Measurements from ENCODE around the gene FZR1.

Gene FZR1

DNA sequence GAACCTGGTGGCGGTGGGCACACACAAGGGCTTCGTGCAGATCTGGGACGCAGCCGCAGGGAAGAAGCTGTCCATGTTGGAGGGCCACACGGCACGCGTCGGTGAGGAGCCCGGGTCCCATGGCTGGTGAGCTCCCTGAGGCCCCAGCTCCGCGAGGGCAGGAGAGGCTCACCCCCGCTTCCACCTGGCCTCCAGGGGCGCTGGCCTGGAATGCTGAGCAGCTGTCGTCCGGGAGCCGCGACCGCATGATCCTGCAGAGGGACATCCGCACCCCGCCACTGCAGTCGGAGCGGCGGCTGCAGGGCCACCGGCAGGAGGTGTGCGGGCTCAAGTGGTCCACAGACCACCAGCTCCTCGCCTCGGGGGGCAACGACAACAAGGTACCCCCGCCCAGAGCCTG is 25.6 kb downstream of the FZR1 start:
- DNase-seq (ENCODE audit: low spot score): no peak

DNA sequence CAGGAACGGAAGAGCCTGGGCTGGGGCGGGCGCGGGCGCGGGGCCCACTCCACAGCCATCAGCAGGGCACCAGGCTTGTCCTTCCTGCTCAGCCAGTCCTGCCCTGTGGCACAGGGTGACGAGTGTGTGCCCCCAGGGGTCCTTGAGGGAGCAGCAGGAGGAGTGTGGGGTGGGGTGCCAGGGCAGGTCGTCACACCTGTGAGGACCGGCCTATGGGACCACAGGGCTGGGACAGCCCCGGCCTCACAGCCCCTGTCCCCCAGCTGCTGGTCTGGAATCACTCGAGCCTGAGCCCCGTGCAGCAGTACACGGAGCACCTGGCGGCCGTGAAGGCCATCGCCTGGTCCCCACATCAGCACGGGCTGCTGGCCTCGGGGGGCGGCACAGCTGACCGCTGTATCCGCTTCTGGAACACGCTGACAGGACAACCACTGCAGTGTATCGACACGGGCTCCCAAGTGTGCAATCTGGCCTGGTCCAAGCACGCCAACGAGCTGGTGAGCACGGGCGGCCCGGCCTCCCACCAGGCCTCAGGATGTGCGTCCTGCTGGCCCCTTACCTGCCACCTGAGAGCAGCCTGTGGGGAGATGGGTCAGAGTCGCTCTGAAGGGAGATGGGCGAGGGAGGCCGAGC is 26.2 kb downstream of the FZR1 start:
- no peak for DNase-seq (ENCODE audit: low spot score)

DNA sequence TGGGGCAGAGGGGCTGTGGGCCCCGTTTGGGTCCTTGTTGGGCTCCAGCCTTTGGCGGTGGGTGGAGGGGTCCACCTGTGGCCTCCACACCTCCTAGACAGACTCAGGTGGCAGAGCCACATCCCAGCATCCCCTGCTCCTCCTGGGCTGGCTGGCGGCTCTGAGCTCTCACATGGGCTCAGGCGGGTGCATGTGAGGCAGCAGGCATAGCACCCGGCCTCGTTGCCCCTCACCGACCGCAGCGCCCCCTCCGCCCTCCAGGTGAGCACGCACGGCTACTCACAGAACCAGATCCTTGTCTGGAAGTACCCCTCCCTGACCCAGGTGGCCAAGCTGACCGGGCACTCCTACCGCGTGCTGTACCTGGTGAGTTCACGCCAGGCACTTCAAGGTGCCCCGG is 26.9 kb downstream of the FZR1 start:
- no peak for DNase-seq (ENCODE audit: low spot score)

DNA sequence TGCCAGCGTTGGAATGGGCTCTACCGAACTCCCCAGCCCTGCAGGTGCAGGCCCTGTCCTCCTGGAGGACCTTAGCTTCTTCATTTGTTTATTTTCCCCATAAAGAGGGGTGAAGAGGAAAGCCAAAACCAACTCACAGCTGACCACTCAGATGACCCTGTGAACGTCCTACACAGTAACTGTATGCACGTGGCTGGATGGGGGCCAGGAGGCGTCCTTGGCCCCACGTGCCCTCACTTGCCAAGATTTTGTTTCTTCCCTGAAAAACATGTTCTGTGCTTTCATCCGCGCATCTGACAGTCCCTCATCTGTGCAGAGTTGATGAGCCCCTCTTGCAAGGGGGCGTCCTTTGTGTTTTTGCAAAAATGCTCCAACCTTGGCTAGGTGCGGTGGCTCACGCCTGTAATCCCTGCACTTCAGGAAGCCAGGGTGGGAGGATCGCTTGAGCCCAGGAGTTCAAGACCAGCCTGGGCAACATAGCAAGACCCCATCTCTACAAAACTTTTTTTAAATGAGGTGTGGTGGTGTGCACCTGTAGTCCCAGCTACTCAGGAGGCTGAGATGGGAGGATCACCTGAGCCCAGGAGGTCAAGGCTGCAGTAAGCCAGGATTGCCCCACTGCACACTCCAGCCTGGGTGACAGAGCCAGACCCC is 27.6 kb downstream of the FZR1 start:
- DNase-seq (ENCODE audit: low spot score): no peak

DNA sequence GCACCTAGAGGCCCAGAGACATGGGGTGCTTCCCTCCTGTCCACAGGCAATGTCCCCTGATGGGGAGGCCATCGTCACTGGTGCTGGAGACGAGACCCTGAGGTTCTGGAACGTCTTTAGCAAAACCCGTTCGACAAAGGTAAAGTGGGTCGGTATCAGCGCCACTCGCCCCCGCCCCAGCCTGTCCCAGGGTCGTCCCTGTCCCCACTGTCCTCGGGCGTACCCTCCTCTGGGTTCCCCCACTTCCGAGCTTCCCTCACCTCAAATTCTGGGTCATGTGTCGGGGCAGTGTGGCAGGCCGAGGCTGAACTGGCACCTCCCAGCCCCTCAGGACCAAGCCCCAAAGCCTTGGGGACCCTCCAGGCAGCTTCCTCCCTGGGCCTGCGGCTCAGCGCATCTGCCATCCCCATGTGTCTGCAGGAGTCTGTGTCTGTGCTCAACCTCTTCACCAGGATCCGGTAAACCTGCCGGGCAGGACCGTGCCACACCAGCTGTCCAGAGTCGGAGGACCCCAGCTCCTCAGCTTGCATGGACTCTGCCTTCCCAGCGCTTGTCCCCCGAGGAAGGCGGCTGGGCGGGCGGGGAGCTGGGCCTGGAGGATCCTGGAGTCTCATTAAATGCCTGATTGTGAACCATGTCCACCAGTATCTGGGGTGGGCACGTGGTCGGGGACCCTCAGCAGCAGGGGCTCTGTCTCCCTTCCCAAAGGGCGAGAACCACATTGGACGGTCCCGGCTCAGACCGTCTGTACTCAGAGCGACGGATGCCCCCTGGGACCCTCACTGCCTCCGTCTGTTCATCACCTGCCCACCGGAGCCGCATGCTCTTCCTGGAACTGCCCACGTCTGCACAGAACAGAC is 28.5 kb downstream of the FZR1 start:
- DNase-seq (ENCODE audit: low spot score): no peak

DNA sequence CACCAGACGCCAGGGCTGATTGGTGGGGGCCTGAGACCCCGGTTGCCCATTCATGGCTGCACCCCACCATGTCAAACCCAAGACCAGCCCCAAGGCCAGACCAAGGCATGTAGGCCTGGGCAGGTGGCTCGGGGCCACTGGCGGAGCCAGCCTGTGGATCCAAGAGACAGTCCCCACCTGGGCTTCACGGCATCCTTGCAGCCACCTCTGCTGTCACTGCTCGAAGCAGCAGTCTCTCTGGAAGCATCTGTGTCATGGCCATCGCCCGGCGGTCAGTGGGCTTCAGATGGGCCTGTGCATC is 29.1 kb downstream of the FZR1 start:
- no peak for DNase-seq (ENCODE audit: low spot score)

DNA sequence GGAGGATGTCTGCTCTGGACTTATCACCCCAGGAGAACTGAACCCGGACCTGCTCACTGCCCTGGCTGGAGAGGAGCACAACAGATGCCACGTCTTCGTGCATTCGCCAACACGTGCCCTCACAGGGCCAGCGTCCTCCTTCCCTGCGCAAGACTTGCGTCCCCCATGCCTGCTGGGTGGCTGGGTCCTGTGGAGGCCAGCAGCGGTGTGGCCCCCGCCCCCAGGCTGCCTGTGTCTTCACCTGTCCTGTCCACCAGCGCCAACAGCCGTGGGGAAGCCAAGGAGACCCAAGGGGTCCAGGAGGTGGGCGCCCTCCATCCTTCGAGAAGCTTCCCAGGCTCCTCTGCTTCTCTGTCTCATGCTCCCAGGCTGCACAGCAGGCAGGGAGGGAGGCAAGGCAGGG is 29.5 kb downstream of the FZR1 start:
- DNase-seq (ENCODE audit: low spot score): no peak

DNA sequence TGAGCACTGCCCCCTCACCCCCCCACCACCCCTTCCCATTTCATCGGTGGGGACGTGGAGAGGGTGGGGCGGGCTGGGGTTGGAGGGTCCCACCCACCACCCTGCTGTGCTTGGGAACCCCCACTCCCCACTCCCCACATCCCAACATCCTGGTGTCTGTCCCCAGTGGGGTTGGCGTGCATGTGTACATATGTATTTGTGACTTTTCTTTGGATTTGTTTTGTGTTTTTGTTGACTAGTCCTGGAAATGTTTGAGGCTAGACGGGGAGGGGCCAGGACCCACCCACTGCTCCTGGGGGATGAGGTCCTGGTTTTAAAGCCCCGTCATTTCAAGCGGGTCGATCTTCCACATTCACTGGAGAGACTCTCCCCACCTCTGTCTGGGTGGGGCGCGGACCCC is 29.9 kb downstream of the FZR1 start:
- no peak for DNase-seq (ENCODE audit: low spot score)

DNA sequence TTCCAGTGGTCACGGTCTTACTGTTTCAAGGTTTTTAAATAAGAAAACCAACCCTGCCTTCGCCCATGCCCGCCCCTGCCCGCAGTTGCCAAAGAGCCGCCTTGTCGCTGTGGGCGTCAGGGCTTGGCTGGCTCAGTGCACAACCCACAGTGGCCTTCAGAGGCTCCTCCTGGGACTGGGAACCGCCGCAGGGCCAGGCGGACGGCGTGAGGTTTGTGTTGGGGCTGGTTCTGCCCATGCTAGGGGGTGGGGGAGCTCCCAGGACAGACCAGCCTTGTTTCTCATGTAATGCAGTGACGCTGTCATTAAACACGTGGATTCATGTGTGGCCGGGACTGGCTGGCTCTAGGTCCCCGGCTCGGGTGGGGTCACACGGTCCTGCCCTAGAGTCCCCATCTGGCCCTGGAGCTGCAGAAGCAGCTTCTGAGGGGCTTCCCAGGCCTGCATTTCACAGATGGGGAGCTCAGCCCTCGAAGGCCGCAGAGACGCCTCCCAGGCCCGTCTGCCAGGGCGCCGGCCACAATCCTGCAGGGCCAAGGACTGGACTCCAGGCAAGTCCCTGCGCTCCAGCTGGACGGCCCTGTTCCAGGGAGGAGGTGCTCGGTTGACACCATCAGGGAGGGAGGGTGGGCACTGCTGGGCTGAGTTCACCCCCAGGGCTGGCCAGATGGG is 30.5 kb downstream of the FZR1 start:
- no peak for DNase-seq (ENCODE audit: low spot score)

DNA sequence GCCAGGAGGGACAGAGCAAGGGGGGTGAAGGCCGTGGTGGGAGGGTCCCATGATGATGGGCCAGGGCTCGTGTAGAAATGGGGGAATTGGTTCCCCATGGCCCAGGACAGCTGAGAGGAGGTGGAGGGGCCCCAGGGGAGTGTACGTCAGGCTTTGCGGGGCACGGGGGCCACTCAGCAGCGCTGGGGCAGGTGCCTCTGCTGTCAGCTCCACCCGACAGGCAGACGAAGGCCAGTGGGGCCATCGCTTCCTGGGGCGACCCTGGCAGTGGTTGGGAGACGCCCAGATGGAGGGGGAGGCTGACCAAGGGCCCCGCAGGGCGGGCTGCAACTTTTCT is 31.0 kb downstream of the FZR1 start:
- no peak for DNase-seq (ENCODE audit: low spot score)

DNA sequence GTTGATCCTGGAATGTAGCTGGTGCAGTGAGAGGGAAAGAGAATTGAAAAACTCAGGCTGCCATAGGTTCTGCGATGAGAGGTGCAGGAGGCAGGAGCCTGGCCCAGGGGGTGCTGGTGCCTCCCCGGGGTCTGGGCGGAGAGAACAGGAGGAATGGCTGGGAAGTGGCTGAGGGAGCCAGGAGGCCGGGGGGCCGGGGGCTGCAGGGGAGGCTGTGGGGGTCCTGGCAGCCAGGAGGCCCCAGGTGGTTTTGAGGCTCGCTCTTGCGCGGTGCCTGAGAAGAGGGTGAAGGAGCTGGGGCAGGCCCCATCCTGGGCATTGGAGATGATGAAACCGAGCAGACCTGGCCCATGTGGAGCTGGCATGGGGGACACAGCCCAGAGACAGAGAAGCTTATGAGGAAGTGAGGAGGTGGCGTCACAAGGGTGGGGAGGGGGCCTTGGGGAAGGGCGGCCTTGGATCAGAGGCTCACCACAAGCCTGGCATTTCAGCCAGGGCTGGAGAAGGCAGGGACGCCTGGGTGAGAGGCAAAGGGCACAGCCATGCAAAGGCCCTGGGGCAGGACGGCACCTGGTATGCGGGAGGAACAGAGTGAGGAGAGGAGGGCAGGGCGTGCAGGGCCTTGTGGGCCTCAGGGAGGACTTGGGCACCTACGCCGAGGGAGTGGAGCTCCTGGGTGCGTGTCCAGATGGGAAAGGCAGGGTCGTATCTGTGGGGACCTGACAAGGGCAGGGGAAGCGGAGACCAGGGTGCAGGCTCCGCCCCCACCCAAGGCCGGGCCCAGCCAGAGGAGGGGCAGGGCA is 31.5 kb downstream of the FZR1 start:
- no peak for DNase-seq (ENCODE audit: low spot score)

DNA sequence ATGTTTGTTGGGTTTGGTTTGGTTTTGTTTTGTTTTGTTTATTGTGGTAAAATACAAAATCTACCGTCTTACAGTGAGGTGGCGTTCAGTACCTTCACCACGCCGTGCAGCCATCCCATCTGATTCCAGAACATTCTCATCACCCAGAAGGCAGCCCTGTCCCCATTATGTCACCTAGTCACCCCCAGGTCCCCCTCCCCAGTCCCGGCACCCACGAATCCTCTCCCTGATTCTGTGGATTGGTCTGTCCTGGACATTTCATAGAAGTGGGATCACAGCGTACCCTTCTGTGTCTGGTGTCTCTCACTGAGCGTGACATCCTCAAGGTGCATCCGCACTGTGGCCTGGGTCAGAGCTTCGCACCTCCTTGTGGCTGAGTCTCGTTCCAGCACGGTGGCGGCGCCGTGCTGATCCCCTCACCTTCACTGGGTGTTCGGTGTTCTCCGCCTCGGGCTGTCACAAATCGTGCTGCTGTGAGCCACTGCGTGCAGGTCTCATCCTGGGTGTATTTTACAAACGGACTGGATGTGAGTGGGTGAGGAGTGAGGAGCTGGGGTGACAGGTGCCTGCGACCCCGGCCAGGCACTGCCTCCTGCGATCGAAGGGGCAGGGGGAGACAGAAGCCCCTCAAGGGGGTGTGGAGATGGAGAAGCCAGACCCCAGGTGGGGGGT is 32.3 kb downstream of the FZR1 start:
- no peak for DNase-seq (ENCODE audit: low spot score)

DNA sequence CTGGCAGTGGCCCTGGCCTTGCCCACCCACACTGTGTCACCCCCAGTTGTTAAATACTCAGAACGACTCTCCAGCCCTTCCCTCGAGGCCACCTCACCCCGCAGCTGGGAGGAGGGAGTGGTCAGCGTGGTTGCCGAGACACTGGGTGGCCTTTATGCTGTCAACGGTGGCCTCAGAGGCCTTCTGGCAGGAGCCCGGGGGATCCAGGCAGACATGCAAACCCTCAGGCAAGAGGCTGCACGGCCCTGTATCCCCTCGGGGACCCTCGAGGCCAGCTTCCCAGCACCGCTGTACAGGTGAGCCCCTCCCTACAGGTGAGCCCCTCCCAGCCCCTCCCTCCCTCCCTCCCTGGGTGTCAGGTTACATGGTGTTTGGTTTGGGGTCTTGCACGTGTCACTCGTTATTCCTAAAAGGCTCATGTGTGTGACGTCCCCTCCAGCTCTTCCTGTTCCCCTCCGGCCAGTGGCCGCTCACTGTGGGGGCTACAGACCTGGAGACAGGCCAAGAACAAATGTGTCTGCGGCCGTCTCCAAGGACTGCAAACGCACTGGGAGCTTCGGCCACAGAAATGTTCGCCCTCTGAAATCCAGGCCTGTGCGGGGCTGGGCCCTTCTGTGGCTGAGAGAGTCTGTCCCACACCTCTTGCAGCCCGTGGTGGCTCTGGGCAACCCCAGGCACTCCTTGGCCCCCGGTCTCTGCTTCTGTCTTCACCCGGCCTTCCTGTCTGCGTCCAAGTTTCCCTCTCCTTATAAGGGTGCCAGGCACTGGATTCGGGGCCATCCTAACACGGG is 33.0 kb downstream of the FZR1 start, which contains the start of gene TEKTIP1:
TEKTIP1 (plus strand) TSS at position 210 of the 791 bp plus-strand sequence; CDS start at position 214, 4 bp downstream.
- DNase-seq (ENCODE audit: low spot score): no peak

DNA sequence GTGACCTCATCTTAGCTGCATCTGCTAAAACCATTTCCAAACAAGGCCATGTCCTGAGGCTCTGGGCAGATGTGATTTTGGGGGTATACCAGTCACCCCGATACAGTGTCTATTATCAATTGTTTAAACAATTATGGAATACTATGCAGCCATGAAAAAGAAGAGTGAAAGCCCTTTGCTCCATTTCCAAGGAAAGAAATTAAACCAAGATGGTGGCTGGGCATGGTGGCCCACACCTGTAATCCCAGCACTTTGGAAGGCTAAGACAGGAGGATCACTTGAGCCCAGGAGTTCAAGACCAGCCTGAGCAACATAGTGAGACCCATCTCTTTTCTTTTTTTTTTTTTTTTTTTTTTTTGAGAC is 33.6 kb downstream of the FZR1 start:
- DNase-seq (ENCODE audit: low spot score): no peak

DNA sequence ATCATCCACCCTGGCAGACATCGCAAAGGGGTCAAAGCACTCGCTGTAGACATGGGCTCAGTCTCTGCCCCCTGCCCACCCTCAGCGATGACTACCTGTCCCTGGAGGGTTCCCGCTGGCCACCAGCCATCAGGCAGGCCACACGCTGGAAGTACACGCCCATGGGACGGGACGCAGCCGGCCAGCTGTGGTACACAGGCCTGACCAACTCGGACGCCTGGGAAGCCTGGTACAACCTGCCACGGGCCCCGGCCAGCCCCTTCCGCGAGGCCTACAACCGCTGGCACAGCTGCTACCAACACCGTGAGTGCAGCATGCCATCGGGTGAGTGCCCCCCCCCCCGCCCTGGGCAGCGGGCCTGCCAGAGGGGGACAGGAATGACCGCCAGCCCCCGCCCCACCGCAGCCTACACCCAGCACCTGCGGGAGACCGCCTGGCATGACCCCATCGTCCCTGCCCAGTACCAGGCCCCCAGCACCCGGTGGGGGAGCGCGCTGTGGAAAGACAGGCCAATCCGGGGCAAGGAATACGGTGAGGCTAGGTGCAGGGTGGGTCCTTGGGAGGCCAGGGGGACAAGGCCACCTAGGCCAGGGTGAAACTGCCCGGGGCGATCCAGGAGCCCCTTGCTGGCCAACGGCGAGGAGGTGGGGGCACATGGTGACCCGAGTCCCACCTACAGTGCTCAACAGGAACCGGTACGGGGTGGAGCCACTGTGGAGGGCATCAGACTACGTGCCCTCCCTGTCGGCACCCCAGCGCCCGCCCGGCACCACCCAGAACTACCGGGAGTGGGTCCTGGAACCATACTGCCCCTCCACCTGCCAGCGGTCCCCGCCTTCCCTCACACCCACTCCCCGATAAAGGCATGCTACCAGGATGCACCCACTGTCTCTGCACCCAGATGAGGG is 37.3 kb downstream of the FZR1 start:
- DNase-seq (ENCODE audit: low spot score): no peak

DNA sequence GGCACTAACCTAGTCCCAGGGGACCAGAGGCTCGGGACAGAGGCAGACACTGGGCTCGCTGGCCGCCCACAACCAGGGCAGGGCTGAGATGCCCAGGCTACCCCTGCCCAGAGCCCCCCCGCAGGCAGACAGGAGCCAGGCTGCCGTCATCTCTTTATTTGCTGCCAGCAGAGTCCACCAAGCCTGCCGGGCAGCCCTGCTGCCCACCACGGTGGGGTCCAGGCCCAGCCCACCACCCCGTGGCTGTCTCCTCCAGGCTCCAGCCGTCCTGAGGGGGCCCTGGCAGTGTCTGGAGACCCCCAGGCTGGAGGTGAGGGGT is 37.9 kb downstream of the FZR1 start:
- no peak for DNase-seq (ENCODE audit: low spot score)

DNA sequence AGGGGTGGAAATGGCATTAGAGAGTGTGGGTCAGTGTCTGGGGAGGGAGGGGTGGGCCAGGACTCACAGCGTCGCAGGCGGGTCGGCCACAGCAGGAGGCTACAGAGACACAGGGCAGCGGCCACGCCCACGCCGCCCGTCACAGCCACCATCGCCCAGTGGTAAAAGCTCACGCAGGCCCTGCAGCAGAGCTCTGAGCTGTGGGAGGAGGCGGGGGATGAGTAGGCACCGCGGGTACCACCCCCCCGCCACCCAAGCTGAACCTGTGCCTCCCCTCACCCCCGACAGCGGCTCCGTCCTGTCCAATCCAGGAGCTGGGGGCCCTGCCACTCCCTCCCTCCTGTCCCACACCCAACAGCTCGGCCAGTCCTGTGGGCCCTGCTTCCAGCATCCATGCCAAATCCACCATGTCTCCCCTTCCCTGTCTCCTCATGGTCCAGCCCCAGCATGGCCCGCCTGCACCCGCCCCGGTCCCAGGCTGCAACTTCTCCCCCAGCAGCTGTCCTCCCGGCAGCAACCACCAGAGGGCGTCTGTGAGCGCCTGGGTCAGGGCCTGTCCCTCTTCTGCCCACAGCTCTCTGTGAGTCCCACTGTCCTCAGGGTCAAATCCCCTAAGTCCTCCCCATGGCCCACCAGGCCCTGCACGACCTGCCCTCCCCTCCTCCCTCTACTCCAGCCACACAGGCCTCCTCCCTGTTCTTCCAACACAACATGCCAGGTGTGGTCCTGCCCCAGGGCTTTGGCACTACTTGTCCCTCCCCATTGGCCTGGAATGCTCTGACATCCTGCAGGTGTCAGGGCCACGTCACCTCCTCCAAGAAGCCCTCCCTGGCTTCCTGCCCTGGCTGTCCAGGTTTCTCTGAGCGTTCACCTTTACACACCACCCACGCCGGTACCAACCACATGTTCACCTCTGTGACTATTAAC is 38.9 kb downstream of the FZR1 start:
- DNase-seq (ENCODE audit: low spot score): peak; percentile 75

DNA sequence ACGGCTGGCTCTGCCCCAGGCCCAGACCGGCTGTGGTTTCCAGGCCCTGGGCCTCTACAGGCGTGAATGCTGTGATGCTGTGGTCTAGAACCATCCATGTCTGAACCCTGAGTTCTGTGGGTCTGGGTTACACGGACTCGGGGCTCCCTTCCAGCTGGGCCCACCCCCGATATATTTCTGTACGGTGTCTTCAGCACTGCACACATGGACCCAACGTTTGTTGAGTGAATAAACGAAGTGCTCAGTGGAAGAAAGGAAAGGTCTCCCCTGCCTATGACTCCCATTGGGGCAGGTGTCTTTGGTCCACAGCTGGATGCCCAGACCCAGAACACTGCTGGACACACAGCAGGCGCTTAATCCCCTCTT is 39.5 kb downstream of the FZR1 start:
- no peak for DNase-seq (ENCODE audit: low spot score)

DNA sequence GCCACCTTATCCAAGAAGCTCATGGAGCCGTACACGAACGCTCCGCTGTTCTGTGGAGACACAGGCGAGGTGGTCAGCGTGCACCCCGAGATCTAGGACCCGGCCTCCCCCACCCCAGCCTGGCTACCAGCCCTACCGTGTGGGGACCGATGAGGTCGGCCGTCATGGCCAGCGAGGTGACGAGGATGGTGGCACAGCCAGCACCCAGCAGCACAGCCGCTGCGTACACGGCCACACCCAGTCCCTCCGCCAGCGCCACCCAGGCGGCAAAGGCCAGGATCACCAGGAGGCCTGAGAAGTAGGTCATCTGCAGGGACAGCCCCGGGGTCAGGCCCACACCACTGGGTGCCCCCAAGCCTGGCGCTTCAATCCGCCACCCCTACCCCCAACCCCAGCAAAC is 40.0 kb downstream of the FZR1 start:
- DNase-seq (ENCODE audit: low spot score): no peak

Measured in CD4-positive, alpha-beta T cell treated with Interleukin-15 for 4 hours (primary cell).